Sigmoid colon (tissue), 4 donors: ENCODE measurements around the gene FAM124B.

Experiments used
- EP300 ChIP-seq, 4 donors: sonication (generic); formaldehyde crosslinking; IDR thresholded peaks; one replicate each; pipeline ENCODE4 v1.6.1; 2017; ENCODE audit warnings: antibody characterized with exemption in 4 of 4
- POLR2A ChIP-seq, 2 donors: fragments of 450-650 bp; IDR thresholded peaks; one replicate each; pipeline ENCODE4 v1.6.1; 2016; ENCODE audit warnings: antibody characterized with exemption in 2 of 2, mild to moderate bottlenecking in 2 of 2, moderate library complexity in 2 of 2
- POLR2AphosphoS5 ChIP-seq, 4 donors: sonication (generic); formaldehyde crosslinking; IDR thresholded peaks; one replicate each; pipeline ENCODE4 v1.6.1; 2017; ENCODE audit warnings: antibody characterized with exemption in 4 of 4
- TF ChIP-seq, protein P1 (sequence below), 4 experiments: fragments of 450-650 bp in 3 of 4; fragments of 200-600 bp in 1 of 4; IDR thresholded peaks; one replicate each; pipeline ENCODE4 v1.5.1; 2016 to 2019; ENCODE audit warnings: antibody characterized with exemption in 4 of 4, mild to moderate bottlenecking in 3 of 4, moderate library complexity in 2 of 4

DNA sequence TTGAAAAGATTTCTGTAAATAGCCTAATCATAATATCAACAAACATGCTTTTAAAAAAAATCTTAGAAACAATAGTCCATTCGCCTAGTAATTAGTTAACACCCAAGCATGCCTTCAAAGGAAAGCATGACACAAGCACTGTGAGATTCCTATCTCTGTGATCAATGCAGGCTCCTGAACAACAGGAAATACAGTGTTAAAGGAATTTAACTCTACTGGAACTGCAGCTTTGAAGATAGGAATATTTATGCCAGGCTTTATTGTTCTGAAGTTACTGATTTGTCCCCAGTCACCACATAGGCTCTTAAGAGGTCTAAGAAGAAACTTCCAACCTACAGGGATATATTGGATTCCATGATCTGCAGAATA is 15.4 kb upstream of the FAM124B start:
- TF ChIP-seq POLR2A (IDR thresholded peaks at IDR 0.05) (no peak), EP300 (IDR thresholded peaks at IDR 0.05) (no peak), POLR2AphosphoS5 (IDR thresholded peaks at IDR 0.05) (no peak)
- TF ChIP-seq, protein P1, sequence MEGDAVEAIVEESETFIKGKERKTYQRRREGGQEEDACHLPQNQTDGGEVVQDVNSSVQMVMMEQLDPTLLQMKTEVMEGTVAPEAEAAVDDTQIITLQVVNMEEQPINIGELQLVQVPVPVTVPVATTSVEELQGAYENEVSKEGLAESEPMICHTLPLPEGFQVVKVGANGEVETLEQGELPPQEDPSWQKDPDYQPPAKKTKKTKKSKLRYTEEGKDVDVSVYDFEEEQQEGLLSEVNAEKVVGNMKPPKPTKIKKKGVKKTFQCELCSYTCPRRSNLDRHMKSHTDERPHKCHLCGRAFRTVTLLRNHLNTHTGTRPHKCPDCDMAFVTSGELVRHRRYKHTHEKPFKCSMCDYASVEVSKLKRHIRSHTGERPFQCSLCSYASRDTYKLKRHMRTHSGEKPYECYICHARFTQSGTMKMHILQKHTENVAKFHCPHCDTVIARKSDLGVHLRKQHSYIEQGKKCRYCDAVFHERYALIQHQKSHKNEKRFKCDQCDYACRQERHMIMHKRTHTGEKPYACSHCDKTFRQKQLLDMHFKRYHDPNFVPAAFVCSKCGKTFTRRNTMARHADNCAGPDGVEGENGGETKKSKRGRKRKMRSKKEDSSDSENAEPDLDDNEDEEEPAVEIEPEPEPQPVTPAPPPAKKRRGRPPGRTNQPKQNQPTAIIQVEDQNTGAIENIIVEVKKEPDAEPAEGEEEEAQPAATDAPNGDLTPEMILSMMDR (IDR thresholded peaks at IDR 0.05), result no peak
